HG02610 (cell line): ENCODE measurements around the gene RTL9.
A peak's percentile ranks its signal among the peaks of the same experiment; 100 is the strongest.
"Not testable (repeated sequence)": the region's sequence is repeated elsewhere in the genome, so short reads cannot be mapped to it uniquely, and the experiment has no call there.

Source experiments
- ATAC-seq: cut with Tn5 transposase; IDR thresholded peaks from one replicate; pipeline ENCODE4 v1.9.1; 2021; ENCODE audit warnings: mild to moderate bottlenecking, moderate library complexity; ENCODE audit not compliant: unreplicated experiment

RTL9 gene

GRCh38 chrX:110358548-110358947, at the start of gene RTL9:
TSS of gene RTL9 (plus strand) at chrX:110358848. CDS start at chrX:110450618, 91,770 bp downstream.
- ATAC-seq: no peak

- no peak for ATAC-seq
Observed at GRCh38 chrX:110310000-110310790, 48.5 kb upstream of the RTL9 start.

GRCh38 chrX:110310896-110311295, 47.8 kb upstream of the RTL9 start:
- ATAC-seq: peak; percentile 94

- ATAC-seq: no peak
Observed at GRCh38 chrX:110311437-110312230, 47.0 kb upstream of the RTL9 start.

- peak; percentile 18 for ATAC-seq
Observed at GRCh38 chrX:110315551-110315950, 43.1 kb upstream of the RTL9 start.

GRCh38 chrX:110316351-110317060, 42.1 kb upstream of the RTL9 start:
- no peak for ATAC-seq

- peak; percentile 3 for ATAC-seq
Observed at GRCh38 chrX:110317061-110317819, 41.4 kb upstream of the RTL9 start.

- peak; percentile 82 for ATAC-seq
Observed at GRCh38 chrX:110317820-110318663, 40.6 kb upstream of the RTL9 start, which contains the start of gene AMMECR1. TSS of gene AMMECR1 (minus strand) at chrX:110318085. CDS start at chrX:110318071, 14 bp downstream.

GRCh38 chrX:110318664-110318968, 40.0 kb upstream of the RTL9 start:
- ATAC-seq: peak; percentile 16

- ATAC-seq: no peak
Observed at GRCh38 chrX:110320381-110320987, 38.2 kb upstream of the RTL9 start.

- no peak for ATAC-seq
Observed at GRCh38 chrX:110321081-110321480, 37.6 kb upstream of the RTL9 start.

GRCh38 chrX:110321670-110322069, 37.0 kb upstream of the RTL9 start:
- peak; percentile 40 for ATAC-seq

- ATAC-seq: no peak
Observed at GRCh38 chrX:110322603-110323002, 36.0 kb upstream of the RTL9 start.

GRCh38 chrX:110326712-110327111, 31.9 kb upstream of the RTL9 start:
- ATAC-seq: no peak

- ATAC-seq: no peak
Observed at GRCh38 chrX:110327336-110327735, 31.3 kb upstream of the RTL9 start.

GRCh38 chrX:110328613-110329012, 30.0 kb upstream of the RTL9 start:
- not testable (repeated sequence) for ATAC-seq

- ATAC-seq: no peak
Observed at GRCh38 chrX:110331444-110332030, 27.1 kb upstream of the RTL9 start.

GRCh38 chrX:110333458-110333857, 25.2 kb upstream of the RTL9 start:
- not testable (repeated sequence) for ATAC-seq

GRCh38 chrX:110338935-110339334, 19.7 kb upstream of the RTL9 start:
- ATAC-seq: no peak
